CD4-positive, alpha-beta T cell treated with Interleukin-2 at 100 ng/mL for 4 hours (primary cell): ENCODE data around the gene HPS4.

Experiments
- DNase-seq: peaks from one replicate; pipeline ENCODE4 v3.0.0-alpha.2; 2020; ENCODE audit warnings: low spot score

The HPS4 gene

GRCh38 chr22:26464312-26464711 lies 19.3 kb downstream of the HPS4 start:
- no peak for DNase-seq

GRCh38 chr22:26463688-26464087 lies 19.9 kb downstream of the HPS4 start:
- no peak for DNase-seq

GRCh38 chr22:26463101-26463661 lies 20.4 kb downstream of the HPS4 start:
- no peak for DNase-seq

GRCh38 chr22:26462641-26463040 lies 20.9 kb downstream of the HPS4 start:
- DNase-seq: no peak

- DNase-seq: no peak
Measured at GRCh38 chr22:26462051-26462450, 21.5 kb downstream of the HPS4 start.

- peak; percentile 44 for DNase-seq
Measured at GRCh38 chr22:26461188-26461810, 22.3 kb downstream of the HPS4 start.

GRCh38 chr22:26460202-26460601 lies 23.4 kb downstream of the HPS4 start:
- DNase-seq: no peak

GRCh38 chr22:26457661-26458272 lies 25.8 kb downstream of the HPS4 start:
- DNase-seq: no peak

- no peak for DNase-seq
Measured at GRCh38 chr22:26453812-26454500, 29.6 kb downstream of the HPS4 start.

GRCh38 chr22:26453216-26453615 lies 30.4 kb downstream of the HPS4 start:
- DNase-seq: no peak

- no peak for DNase-seq
Measured at GRCh38 chr22:26452236-26453016, 31.2 kb downstream of the HPS4 start.

- DNase-seq: no peak
Measured at GRCh38 chr22:26450453-26451185, 33.0 kb downstream of the HPS4 start.

- DNase-seq: no peak
Measured at GRCh38 chr22:26448941-26449340, 34.6 kb downstream of the HPS4 start.

- DNase-seq: no peak
Measured at GRCh38 chr22:26448334-26448733, 35.2 kb downstream of the HPS4 start.

- no peak for DNase-seq
Measured at GRCh38 chr22:26447584-26448329, 35.8 kb downstream of the HPS4 start.

- DNase-seq: no peak
Measured at GRCh38 chr22:26446808-26447515, 36.6 kb downstream of the HPS4 start.

- DNase-seq: no peak
Measured at GRCh38 chr22:26445577-26446275, 37.9 kb downstream of the HPS4 start.

GRCh38 chr22:26444777-26445176 lies 38.8 kb downstream of the HPS4 start:
- no peak for DNase-seq

GRCh38 chr22:26443901-26444690 lies 39.5 kb downstream of the HPS4 start:
- DNase-seq: no peak
